WTC11 (cell line): Measurements from ENCODE around the gene KAT8. TPM values are rescaled to one million over a fixed set of nuclear protein-coding genes. Genes with fewer than 3 reads are reported as not detected.

ENCODE experiments used
- ATAC-seq: fragments of 200-7000 bp; cut with Tn5 transposase; 2 replicates; pipeline ENCODE4 v1.10.0; 2021; ENCODE audit warnings: mild to moderate bottlenecking, moderate library complexity
- CTCF ChIA-PET: fragments of 300-600 bp; sonication (Branson Sonifier 250); formaldehyde crosslinking; loops from one replicate; lab custom pipeline; 2021; ENCODE audit warnings: antibody characterized with exemption; lab: Charles Lee
- POLR2A ChIA-PET: fragments of 350-600 bp; sonication (Branson Sonifier 250); formaldehyde crosslinking; loops from one replicate; lab custom pipeline; 2021; ENCODE audit warnings: antibody characterized with exemption; lab: Charles Lee
- DNase-seq: peaks from one replicate; pipeline ENCODE4 v3.0.0; 2021; ENCODE audit warnings: low spot score
- H3K27ac Mint-ChIP-seq: 2 replicates; pipeline ENCODE4 v1.8.0; 2021; ENCODE audit warnings: mixed read lengths
- H3K27me3 Mint-ChIP-seq: 2 replicates; pipeline ENCODE4 v1.8.0; 2021; ENCODE audit warnings: low read depth, mild to moderate bottlenecking, moderate library complexity, mixed read lengths
- H3K36me3 Mint-ChIP-seq: 2 replicates; pipeline ENCODE4 v1.8.0; 2021; ENCODE audit warnings: mixed read lengths
- H3K4me1 Mint-ChIP-seq: 2 replicates; pipeline ENCODE4 v1.8.0; 2022; ENCODE audit warnings: mixed read lengths
- H3K4me3 Mint-ChIP-seq: 2 replicates; pipeline ENCODE4 v1.8.0; 2021; ENCODE audit warnings: mild to moderate bottlenecking, moderate library complexity, mixed read lengths
- H3K9me3 Mint-ChIP-seq: 2 replicates; pipeline ENCODE4 v1.8.0; 2021; ENCODE audit warnings: mixed read lengths
- ETV6 ChIP-seq: sonication (generic); formaldehyde crosslinking; IDR thresholded peaks from 2 replicates; pipeline ENCODE4 v1.8.1; 2022; ENCODE audit warnings: mild to moderate bottlenecking, missing genetic modification reagents
- FOXJ3 ChIP-seq: sonication (generic); formaldehyde crosslinking; IDR thresholded peaks from 2 replicates; pipeline ENCODE4 v1.9.0; 2021; ENCODE audit warnings: missing genetic modification reagents, mild to moderate bottlenecking, borderline replicate concordance
- GABPB1 ChIP-seq: sonication (generic); formaldehyde crosslinking; IDR thresholded peaks from 2 replicates; pipeline ENCODE4 v1.8.1; 2023; ENCODE audit warnings: mild to moderate bottlenecking, missing genetic modification reagents
- GTF2I ChIP-seq: fragments of 250-450 bp; sonication (Bioruptor Pico); conservative IDR thresholded peaks from 2 replicates; pipeline ENCODE4 v1.4.0; 2021; ENCODE audit warnings: mild to moderate bottlenecking
- HMGA2 ChIP-seq: fragments of 250-450 bp; sonication (Bioruptor Pico); IDR thresholded peaks from 2 replicates; pipeline ENCODE4 v1.4.0; 2021; ENCODE audit warnings: mild to moderate bottlenecking, moderate library complexity
- KAT7 ChIP-seq: sonication (generic); formaldehyde crosslinking; IDR thresholded peaks from 2 replicates; pipeline ENCODE4 v1.8.1; 2023; ENCODE audit warnings: missing genetic modification reagents, mild to moderate bottlenecking, borderline replicate concordance
- NFATC4 ChIP-seq: fragments of 250-450 bp; sonication (Bioruptor Pico); IDR thresholded peaks from 2 replicates; pipeline ENCODE4 v1.9.0; 2021; ENCODE audit warnings: mild to moderate bottlenecking
- NR1H2 ChIP-seq: sonication (generic); formaldehyde crosslinking; IDR thresholded peaks from 2 replicates; pipeline ENCODE4 v1.9.0; 2021; ENCODE audit warnings: mild to moderate bottlenecking, moderate library complexity, missing genetic modification reagents
- NR2C2 ChIP-seq: sonication (generic); formaldehyde crosslinking; IDR thresholded peaks from 2 replicates; pipeline ENCODE4 v1.8.0; 2022; ENCODE audit warnings: mild to moderate bottlenecking, missing genetic modification reagents
- TEAD1 ChIP-seq: sonication (generic); formaldehyde crosslinking; IDR thresholded peaks from 2 replicates; pipeline ENCODE4 v1.8.0; 2022; ENCODE audit warnings: mild to moderate bottlenecking, missing genetic modification reagents
- TEAD4 ChIP-seq: sonication (generic); formaldehyde crosslinking; IDR thresholded peaks from 2 replicates; pipeline ENCODE4 v1.8.0; 2022; ENCODE audit warnings: mild to moderate bottlenecking, missing genetic modification reagents
- ZNF121 ChIP-seq: sonication (generic); formaldehyde crosslinking; IDR thresholded peaks from 2 replicates; pipeline ENCODE4 v1.8.0; 2023; ENCODE audit warnings: missing genetic modification reagents
- ZNF219 ChIP-seq: sonication (generic); formaldehyde crosslinking; IDR thresholded peaks from 2 replicates; pipeline ENCODE4 v1.8.0; 2023; ENCODE audit warnings: missing genetic modification reagents, mild to moderate bottlenecking, borderline replicate concordance
- ZNF232 ChIP-seq: sonication (generic); formaldehyde crosslinking; IDR thresholded peaks from 2 replicates; pipeline ENCODE4 v1.8.0; 2022; ENCODE audit warnings: mild to moderate bottlenecking, missing genetic modification reagents
- ZNF263 ChIP-seq: sonication (generic); formaldehyde crosslinking; IDR thresholded peaks from 2 replicates; pipeline ENCODE4 v1.8.1; 2022; ENCODE audit warnings: low read depth, mild to moderate bottlenecking, moderate library complexity, missing genetic modification reagents
- ZNF396 ChIP-seq: fragments of 250-450 bp; sonication (Bioruptor Pico); IDR thresholded peaks from 2 replicates; pipeline ENCODE4 v1.8.0; 2021; ENCODE audit warnings: mild to moderate bottlenecking, moderate library complexity, borderline replicate concordance
- ZNF671 ChIP-seq: fragments of 250-450 bp; sonication (Bioruptor Pico); IDR thresholded peaks from 2 replicates; pipeline ENCODE4 v1.8.0; 2021; ENCODE audit warnings: mild to moderate bottlenecking
- total RNA-seq: library from RNA; stranded (reverse); gene quantifications from 3 replicates; pipeline ENCODE4 v1.2.3, GENCODE V29; 2021
- TF ChIP-seq, protein P1 (sequence below): sonication (generic); formaldehyde crosslinking; IDR thresholded peaks from 2 replicates; pipeline ENCODE4 v1.8.1; 2023; ENCODE audit warnings: mild to moderate bottlenecking, missing genetic modification reagents
- TF ChIP-seq, protein P2 (sequence below): sonication (generic); formaldehyde crosslinking; IDR thresholded peaks from 2 replicates; pipeline ENCODE4 v1.8.0; 2023; ENCODE audit warnings: missing genetic modification reagents, mild to moderate bottlenecking, borderline replicate concordance
- TF ChIP-seq, protein P3 (sequence below): fragments of 250-450 bp; sonication (Bioruptor Pico); IDR thresholded peaks from 2 replicates; pipeline ENCODE4 v1.9.0; 2021; ENCODE audit warnings: mild to moderate bottlenecking
- TF ChIP-seq, protein P4 (sequence below): sonication (generic); formaldehyde crosslinking; IDR thresholded peaks from 2 replicates; pipeline ENCODE4 v1.8.1; 2022; ENCODE audit warnings: low read depth, missing genetic modification reagents, borderline replicate concordance
- TF ChIP-seq, protein P5 (sequence below): sonication (generic); formaldehyde crosslinking; IDR thresholded peaks from 2 replicates; pipeline ENCODE4 v1.8.0; 2022; ENCODE audit warnings: missing genetic modification reagents

The KAT8 gene
- total RNA-seq, 1 experiment from 2014 or later = 70.8 TPM

DNA sequence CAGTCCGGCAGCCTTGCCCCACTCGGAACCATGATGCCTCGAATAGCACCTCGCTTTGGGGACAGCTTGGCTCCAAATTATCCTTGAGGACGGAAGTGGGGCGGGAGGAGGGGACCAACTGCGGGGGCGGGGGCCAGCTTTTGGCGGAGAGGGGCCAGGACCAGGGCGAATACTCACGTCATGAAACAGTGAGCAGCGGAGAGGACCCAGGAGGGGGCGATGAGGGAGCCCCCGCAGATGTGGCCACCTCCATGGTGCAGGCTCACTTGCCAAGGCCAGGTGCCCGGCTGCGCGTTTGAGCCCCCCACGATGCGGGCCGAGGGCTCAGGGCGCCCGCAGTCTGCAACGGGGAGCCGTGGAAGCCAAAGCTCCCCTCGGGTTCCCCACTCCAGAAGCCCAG, 31.4 kb downstream of the KAT8 start (continued):
- TF ChIP-seq, protein P1, sequence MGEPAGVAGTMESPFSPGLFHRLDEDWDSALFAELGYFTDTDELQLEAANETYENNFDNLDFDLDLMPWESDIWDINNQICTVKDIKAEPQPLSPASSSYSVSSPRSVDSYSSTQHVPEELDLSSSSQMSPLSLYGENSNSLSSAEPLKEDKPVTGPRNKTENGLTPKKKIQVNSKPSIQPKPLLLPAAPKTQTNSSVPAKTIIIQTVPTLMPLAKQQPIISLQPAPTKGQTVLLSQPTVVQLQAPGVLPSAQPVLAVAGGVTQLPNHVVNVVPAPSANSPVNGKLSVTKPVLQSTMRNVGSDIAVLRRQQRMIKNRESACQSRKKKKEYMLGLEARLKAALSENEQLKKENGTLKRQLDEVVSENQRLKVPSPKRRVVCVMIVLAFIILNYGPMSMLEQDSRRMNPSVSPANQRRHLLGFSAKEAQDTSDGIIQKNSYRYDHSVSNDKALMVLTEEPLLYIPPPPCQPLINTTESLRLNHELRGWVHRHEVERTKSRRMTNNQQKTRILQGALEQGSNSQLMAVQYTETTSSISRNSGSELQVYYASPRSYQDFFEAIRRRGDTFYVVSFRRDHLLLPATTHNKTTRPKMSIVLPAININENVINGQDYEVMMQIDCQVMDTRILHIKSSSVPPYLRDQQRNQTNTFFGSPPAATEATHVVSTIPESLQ (CRISPR knock-in tag) = no peak
- no peak for TF ChIP-seq NR2C2
- TF ChIP-seq, protein P2, sequence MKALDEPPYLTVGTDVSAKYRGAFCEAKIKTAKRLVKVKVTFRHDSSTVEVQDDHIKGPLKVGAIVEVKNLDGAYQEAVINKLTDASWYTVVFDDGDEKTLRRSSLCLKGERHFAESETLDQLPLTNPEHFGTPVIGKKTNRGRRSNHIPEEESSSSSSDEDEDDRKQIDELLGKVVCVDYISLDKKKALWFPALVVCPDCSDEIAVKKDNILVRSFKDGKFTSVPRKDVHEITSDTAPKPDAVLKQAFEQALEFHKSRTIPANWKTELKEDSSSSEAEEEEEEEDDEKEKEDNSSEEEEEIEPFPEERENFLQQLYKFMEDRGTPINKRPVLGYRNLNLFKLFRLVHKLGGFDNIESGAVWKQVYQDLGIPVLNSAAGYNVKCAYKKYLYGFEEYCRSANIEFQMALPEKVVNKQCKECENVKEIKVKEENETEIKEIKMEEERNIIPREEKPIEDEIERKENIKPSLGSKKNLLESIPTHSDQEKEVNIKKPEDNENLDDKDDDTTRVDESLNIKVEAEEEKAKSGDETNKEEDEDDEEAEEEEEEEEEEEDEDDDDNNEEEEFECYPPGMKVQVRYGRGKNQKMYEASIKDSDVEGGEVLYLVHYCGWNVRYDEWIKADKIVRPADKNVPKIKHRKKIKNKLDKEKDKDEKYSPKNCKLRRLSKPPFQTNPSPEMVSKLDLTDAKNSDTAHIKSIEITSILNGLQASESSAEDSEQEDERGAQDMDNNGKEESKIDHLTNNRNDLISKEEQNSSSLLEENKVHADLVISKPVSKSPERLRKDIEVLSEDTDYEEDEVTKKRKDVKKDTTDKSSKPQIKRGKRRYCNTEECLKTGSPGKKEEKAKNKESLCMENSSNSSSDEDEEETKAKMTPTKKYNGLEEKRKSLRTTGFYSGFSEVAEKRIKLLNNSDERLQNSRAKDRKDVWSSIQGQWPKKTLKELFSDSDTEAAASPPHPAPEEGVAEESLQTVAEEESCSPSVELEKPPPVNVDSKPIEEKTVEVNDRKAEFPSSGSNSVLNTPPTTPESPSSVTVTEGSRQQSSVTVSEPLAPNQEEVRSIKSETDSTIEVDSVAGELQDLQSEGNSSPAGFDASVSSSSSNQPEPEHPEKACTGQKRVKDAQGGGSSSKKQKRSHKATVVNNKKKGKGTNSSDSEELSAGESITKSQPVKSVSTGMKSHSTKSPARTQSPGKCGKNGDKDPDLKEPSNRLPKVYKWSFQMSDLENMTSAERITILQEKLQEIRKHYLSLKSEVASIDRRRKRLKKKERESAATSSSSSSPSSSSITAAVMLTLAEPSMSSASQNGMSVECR = no peak
- no peak for TF ChIP-seq FOXJ3
- TF ChIP-seq NFATC4 (CRISPR knock-in tag) = no peak
- TF ChIP-seq ZNF232 (CRISPR knock-in tag) = no peak
- TF ChIP-seq ZNF121 (CRISPR knock-in tag) = no peak
- TF ChIP-seq ZNF219 = no peak

DNA sequence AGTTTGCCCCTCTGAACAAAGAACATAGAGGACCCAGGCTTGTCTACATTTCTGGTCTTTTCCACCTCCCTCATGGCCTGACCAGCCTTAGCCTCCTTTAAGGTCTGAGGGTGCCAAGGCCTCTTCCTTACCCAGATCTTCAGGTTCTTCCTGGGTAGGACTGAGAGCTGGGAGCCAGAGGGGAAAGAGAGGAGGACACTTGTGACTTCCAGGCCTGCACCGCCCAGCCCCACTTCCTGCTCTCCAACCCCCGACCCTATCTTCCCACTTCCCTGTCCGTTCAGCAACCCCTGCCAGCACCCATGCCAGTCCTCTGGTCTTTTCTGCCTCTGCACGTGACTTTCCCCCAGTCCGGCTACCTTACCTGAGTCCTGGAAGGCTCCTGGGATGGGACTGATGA, 31.9 kb downstream of the KAT8 start:
- no peak for TF ChIP-seq NR1H2
- no peak for TF ChIP-seq HMGA2 (CRISPR knock-in tag)
- TF ChIP-seq, protein P3, sequence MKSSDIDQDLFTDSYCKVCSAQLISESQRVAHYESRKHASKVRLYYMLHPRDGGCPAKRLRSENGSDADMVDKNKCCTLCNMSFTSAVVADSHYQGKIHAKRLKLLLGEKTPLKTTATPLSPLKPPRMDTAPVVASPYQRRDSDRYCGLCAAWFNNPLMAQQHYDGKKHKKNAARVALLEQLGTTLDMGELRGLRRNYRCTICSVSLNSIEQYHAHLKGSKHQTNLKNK (CRISPR knock-in tag) = no peak
- TF ChIP-seq TEAD4 (CRISPR knock-in tag) = no peak
- TF ChIP-seq ZNF396 = no peak
- TF ChIP-seq ETV6 = no peak
- no peak for TF ChIP-seq KAT7 (CRISPR knock-in tag)
- TF ChIP-seq, protein P4, sequence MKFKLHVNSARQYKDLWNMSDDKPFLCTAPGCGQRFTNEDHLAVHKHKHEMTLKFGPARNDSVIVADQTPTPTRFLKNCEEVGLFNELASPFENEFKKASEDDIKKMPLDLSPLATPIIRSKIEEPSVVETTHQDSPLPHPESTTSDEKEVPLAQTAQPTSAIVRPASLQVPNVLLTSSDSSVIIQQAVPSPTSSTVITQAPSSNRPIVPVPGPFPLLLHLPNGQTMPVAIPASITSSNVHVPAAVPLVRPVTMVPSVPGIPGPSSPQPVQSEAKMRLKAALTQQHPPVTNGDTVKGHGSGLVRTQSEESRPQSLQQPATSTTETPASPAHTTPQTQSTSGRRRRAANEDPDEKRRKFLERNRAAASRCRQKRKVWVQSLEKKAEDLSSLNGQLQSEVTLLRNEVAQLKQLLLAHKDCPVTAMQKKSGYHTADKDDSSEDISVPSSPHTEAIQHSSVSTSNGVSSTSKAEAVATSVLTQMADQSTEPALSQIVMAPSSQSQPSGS = no peak
- no peak for TF ChIP-seq GABPB1 (CRISPR knock-in tag)
- TF ChIP-seq, protein P1 (CRISPR knock-in tag) = no peak
- TF ChIP-seq TEAD1 (CRISPR knock-in tag) = no peak
- no peak for TF ChIP-seq GTF2I (CRISPR knock-in tag)
- TF ChIP-seq, protein P5, sequence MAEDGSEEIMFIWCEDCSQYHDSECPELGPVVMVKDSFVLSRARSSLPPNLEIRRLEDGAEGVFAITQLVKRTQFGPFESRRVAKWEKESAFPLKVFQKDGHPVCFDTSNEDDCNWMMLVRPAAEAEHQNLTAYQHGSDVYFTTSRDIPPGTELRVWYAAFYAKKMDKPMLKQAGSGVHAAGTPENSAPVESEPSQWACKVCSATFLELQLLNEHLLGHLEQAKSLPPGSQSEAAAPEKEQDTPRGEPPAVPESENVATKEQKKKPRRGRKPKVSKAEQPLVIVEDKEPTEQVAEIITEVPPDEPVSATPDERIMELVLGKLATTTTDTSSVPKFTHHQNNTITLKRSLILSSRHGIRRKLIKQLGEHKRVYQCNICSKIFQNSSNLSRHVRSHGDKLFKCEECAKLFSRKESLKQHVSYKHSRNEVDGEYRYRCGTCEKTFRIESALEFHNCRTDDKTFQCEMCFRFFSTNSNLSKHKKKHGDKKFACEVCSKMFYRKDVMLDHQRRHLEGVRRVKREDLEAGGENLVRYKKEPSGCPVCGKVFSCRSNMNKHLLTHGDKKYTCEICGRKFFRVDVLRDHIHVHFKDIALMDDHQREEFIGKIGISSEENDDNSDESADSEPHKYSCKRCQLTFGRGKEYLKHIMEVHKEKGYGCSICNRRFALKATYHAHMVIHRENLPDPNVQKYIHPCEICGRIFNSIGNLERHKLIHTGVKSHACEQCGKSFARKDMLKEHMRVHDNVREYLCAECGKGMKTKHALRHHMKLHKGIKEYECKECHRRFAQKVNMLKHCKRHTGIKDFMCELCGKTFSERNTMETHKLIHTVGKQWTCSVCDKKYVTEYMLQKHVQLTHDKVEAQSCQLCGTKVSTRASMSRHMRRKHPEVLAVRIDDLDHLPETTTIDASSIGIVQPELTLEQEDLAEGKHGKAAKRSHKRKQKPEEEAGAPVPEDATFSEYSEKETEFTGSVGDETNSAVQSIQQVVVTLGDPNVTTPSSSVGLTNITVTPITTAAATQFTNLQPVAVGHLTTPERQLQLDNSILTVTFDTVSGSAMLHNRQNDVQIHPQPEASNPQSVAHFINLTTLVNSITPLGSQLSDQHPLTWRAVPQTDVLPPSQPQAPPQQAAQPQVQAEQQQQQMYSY = no peak
- no peak for TF ChIP-seq ZNF263
- no peak for TF ChIP-seq ZNF121 (CRISPR knock-in tag)
- TF ChIP-seq ZNF671 (CRISPR knock-in tag) = no peak
- DNase-seq (no peak), ATAC-seq (no peak)
- CTCF ChIA-PET = interaction anchor here (1.0 kb wide), 1 partner anchor 164 kb away, joined by 4 read pairs; the partner anchor contains the start of gene HSD3B7
- H3K36me3 Mint-ChIP-seq = no peaks in the 10 kb centered on the region
- peak overlapping the region; percentile 18 for H3K4me3 Mint-ChIP-seq
- H3K27ac Mint-ChIP-seq = no peak overlapping the region
- H3K9me3 Mint-ChIP-seq = no peaks in the 10 kb centered on the region
- POLR2A ChIA-PET = interaction anchor here (1.9 kb wide), 1 partner anchor 31 kb away, joined by 7 read pairs; the partner anchor contains the start of gene FUS
- peaks cover 20% of the 10 kb centered on the region for H3K4me1 Mint-ChIP-seq
- peaks cover 35% of the 10 kb centered on the region for H3K27me3 Mint-ChIP-seq
